ES-I3 (cell line): ENCODE results near the gene RHOC.
"Not testable (repeated sequence)": the region's sequence is repeated elsewhere in the genome, so short reads cannot be mapped to it uniquely, and the experiment has no call there.

ENCODE experiments used
- H3K36me3 ChIP-seq: 2 replicates; pipeline ENCODE4 v1.6.1; 2013; ENCODE audit warnings: mild to moderate bottlenecking, low read length, control low read depth, moderate library complexity; ENCODE audit not compliant: insufficient read depth
- H3K4me1 ChIP-seq: 2 replicates; pipeline ENCODE4 v1.6.1; 2013; ENCODE audit warnings: mild to moderate bottlenecking, control low read depth, low read length; ENCODE audit not compliant: insufficient read depth
- H3K9ac ChIP-seq: 2 replicates; pipeline ENCODE4 v1.6.1; 2013; ENCODE audit warnings: low read depth, mild to moderate bottlenecking, low read length, moderate library complexity
- H3K9me3 ChIP-seq: 2 replicates; pipeline ENCODE4 v1.6.1; 2013; ENCODE audit warnings: mild to moderate bottlenecking, low read length, moderate library complexity; ENCODE audit not compliant: control insufficient read depth, insufficient read depth

Gene RHOC

DNA sequence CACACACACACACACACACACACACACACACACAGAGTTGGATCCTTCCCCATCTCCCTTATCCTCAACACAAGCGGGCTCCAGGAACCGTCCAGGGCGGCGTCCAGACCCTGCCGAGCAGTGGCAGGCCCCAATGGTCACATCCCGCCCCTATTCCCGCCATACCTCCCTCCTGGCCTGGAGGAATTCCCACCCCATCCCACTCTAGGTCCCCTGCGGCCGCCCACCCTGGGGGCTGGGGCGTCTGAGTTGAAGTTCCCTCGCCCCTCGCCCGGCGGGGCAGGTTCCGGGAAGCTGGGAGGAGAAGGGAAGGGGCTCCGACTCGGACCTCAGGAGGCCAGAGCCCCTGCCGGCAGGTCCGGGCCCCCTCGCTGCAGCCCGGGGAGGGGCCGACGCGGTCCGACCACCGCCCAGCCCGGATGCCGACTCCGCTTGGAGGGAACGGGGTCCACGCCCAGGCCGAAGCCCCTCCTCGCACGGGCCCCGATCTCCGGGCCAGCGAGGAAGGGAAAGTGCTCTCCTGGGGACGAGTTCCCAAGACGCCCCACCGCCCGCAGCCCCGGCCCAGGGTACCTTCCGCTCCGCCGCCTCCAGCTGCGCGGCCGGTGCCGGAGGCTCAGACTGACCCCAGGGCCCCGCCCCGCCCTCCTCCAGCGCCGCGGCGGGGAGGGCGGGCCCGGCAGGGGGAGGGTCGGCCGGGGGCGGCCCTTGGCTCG, at the start of gene RHOC:
Gene RHOC, minus strand, starts transcription at position 623 of the 716 bp plus-strand sequence. CDS start 3,328 bp downstream, outside the sequence.
- H3K36me3 ChIP-seq, result no peaks in the 10 kb centered on the region; the same call in 1 of the 2 replicates
- peak within 1 kb of the TSS; percentile 63; the same call in 1 of the 2 replicates for H3K9ac ChIP-seq
- H3K4me1 ChIP-seq, result peaks cover 29% of the 10 kb centered on the region
- no peaks in the 10 kb centered on the region for H3K9me3 ChIP-seq

DNA sequence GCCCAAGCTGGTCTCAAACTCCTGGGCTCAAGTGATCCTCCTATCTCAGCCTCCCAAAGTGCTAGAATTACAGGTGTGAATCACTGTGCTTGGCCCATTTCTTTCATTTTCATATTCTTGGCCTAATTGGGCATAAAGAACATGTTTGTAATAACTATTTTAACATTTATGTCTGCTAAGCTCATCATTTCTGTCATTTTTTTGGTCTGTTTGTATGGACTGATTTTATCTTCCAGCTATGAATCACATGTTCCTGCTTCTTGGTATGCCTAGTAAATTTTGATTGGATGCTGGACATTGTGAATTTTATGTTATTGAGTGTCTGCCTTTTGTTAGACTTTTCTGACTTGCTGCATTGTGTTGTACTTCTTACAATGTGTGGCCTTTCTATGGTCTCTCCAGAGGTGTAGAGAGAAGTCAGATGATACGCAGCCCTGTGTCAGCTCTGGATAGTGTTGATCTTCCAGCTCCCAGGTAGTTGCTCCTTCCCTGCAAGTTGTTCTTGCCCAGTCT, 47.2 kb upstream of the RHOC start:
- H3K36me3 ChIP-seq, result no peaks in the 10 kb centered on the region
- no peaks in the 10 kb centered on the region for H3K9me3 ChIP-seq
- H3K9ac ChIP-seq, result no peak overlapping the region

DNA sequence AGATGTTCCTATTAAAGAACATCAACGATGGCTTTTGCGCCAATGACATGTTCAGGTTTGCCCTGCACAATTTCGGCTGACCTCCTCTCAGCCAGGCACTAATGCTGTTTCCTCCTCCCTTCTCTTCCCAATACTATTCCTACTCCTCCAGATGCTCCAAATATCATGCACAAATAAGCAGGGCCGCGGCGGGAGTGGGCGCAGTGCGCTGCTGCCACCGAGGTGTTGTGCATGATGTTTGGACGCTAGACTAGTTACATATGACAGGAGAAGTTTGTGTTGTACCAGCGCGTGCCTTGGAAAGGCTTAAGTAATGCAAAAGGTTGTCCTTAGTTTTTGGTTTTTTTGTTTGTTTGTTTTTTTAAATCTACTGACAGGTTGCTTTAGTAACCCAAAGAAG, 41.5 kb upstream of the RHOC start:
- Histone ChIP-seq H3K9me3 (no peaks in the 10 kb centered on the region), H3K36me3 (no peaks in the 10 kb centered on the region), H3K9ac (no peak overlapping the region), H3K4me1 (no peaks in the 10 kb centered on the region)

More for the DNA sequence above, 47.2 kb upstream of the RHOC start:
- peaks cover 5% of the 10 kb centered on the region; the same call in 1 of the 2 replicates for H3K4me1 ChIP-seq

DNA sequence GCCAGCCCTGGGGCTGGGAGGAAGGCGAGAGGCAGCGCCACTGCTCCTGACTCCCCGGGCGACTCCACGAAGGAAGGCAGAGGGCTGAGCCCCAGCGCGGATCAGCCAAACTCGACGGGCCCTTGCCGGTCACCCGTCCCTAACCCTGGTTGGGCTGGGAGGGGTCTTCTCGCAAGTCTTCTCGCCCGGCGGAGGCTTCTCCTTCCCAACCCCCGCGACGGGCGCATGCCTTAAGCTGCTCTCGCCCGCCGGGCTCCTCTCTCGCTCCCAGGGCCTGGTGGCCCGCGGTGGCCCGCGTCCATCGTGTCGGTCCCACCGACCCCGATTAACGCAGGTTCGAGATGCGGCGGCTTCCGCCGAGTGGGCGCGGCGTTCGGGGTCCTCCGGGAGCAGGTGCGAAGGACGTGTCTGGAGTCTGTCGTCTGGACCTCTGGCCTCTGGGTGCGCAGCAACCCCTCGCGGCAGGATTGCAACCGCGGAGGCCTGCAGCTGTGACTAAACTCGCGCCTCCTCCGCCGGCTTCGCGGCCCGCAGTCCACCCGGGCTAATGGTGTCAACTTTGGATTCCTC, 37.2 kb upstream of the RHOC start:
- peak overlapping the region; percentile 30; the same call in 1 of the 2 replicates for H3K9ac ChIP-seq
- H3K4me1 ChIP-seq, result no peaks in the 10 kb centered on the region
- no peaks in the 10 kb centered on the region for H3K9me3 ChIP-seq
- no peaks in the 10 kb centered on the region for H3K36me3 ChIP-seq

DNA sequence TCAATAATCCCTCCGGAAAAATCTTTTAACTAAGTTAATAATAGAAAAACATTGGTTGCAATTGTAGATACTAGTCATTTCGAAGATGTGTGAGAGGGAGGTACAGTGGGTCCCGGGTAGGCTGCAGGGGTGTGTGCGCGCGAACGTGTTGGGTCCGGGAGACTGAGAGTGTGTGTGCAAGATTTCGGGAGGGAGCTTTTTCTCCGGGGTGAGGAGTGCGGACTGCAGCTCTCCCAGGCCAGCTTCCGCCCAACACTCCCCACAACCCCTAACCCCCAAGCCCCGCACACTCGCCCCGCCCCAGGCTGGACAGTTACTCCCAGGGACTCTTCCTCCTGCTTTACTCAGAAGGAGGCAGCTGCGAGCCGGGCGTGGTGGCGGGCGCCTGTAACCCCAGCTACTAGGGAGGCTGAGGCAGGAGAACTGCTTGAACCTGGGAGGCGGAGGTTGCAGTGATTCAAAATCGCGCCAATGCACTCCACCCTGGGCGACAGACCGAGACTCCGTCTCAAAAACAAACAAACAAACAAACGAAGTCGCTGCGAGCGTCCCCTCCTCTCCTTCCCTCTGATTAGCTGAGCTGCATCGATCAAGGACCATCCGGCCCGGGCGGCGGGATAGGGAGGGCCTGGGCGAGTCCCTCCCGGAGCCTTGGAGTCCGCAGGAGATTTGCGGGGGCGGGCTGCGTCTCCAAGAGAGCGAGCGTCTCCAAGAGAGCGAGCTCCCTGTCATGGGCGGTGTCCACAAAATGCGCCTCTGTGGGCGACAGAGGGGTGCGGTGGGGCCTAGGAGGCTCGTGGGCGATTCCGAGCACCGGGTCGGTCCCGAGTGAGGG, 36.5 kb upstream of the RHOC start:
- H3K9me3 ChIP-seq, result no peaks in the 10 kb centered on the region
- no peaks in the 10 kb centered on the region for H3K4me1 ChIP-seq
- peak overlapping the region; percentile 30; the same call in 1 of the 2 replicates for H3K9ac ChIP-seq
- H3K36me3 ChIP-seq, result no peaks in the 10 kb centered on the region

DNA sequence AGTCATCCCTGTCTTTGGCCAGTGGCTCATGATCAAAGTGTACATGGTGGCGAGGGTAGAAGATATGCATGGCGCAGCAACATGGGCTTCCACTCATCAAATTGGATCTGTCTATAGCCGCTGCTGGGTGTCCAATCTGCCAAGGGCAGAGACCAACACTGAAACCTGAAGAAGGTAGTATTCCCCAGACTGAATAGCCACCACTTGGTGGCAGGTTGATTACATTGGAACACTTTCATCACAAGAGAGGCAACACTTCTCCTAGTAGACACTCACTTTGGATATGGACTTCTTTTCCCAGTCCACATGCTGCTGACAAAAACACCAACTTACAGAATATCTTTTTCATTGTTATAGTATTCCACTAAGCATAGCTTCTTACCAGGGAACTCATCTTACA, 30.6 kb upstream of the RHOC start:
- H3K4me1 ChIP-seq, result no peaks in the 10 kb centered on the region; the same call in 1 of the 2 replicates
- H3K36me3 ChIP-seq, result no peaks in the 10 kb centered on the region
- no peak overlapping the region for H3K9ac ChIP-seq
- H3K9me3 ChIP-seq, result no peaks in the 10 kb centered on the region

DNA sequence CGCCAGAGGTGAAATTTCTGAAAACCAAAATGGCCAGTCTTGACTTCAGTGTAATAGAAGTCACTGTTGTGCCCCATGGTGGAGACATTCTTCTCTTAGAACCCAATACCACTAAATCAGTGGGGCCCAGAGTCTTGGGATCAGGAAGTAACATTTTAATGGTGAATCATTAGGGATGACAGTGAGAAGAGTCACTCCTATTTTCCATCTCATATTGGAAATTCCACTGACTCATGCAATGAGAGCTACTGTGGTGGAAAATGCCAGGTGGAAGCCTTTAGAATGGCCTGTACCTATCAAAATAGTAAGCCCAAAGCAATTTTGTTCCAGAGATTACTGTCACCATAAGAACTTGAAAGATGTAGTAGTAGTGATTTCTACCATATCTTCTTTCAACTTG, 28.8 kb upstream of the RHOC start:
- Histone ChIP-seq H3K4me1 (no peaks in the 10 kb centered on the region; the same call in 1 of the 2 replicates), H3K36me3 (no peaks in the 10 kb centered on the region), H3K9me3 (no peaks in the 10 kb centered on the region), H3K9ac (no peak overlapping the region)

DNA sequence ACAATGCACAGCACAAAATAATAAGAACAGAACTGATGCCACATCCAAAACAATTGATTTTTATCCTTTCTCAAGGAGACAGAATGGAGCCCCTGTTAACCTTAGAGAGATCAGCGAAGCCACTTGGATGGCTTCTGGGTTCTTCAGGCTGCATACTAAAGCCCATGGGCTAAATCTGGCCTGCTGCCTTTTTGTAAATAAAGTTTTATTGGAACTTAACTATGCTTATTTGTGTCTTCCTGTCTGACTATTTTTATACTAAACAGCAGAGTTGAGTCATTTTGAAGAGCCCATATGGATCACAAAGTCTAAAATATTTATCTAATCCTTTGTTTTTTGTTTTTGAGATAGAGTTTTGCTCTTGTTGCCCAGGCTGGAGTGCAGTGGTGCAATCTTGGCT, 24.5 kb upstream of the RHOC start:
- Histone ChIP-seq H3K36me3 (no peaks in the 10 kb centered on the region), H3K9me3 (no peaks in the 10 kb centered on the region), H3K9ac (no peak overlapping the region), H3K4me1 (0 out of 2 replicates have a peak, but pooled peaks cover 3% of the 10 kb centered on the region)

DNA sequence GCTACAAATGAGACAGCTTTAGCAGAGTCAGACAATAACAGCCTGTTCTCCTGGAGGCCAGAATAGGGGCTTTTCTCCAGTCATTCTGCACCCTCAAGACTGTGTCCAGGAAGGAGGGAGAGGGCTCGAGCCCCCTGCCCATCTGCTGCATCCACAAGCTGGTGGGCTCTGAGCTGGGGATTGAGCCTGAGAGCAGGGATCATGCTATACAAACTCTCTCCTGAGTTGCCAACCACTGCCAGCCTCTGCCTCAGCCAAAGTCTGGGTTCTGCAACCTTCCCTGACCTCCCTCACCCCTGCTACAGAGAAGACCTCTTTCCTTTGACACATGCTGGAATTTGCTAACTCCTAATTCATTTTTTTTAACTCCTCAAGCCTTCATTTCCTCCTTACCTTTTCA, 23.0 kb upstream of the RHOC start:
- no peak overlapping the region for H3K9ac ChIP-seq
- no peaks in the 10 kb centered on the region for H3K36me3 ChIP-seq
- no peaks in the 10 kb centered on the region for H3K9me3 ChIP-seq
- H3K4me1 ChIP-seq, result 0 out of 2 replicates have a peak, but pooled peaks cover 3% of the 10 kb centered on the region

DNA sequence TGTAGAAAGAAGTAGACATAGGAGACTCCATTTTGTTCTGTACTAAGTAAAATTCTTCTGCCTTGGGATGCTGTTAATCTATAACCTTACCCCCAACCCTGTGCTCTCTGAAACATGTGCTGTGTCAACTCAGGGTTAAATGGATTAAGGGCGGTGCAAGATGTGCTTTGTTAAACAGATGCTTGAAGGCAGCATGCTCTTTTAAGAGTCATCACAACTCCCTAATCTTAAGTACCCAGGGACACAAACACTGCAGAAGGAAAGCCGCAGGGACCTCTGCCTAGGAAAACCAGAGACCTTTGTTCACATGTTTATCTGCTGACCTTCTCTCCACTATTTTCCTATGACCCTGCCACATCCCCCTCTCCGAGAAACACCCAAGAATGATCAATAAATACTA, 22.1 kb upstream of the RHOC start:
- not testable (repeated sequence) for H3K9ac ChIP-seq, H3K4me1 ChIP-seq, H3K9me3 ChIP-seq, H3K36me3 ChIP-seq

DNA sequence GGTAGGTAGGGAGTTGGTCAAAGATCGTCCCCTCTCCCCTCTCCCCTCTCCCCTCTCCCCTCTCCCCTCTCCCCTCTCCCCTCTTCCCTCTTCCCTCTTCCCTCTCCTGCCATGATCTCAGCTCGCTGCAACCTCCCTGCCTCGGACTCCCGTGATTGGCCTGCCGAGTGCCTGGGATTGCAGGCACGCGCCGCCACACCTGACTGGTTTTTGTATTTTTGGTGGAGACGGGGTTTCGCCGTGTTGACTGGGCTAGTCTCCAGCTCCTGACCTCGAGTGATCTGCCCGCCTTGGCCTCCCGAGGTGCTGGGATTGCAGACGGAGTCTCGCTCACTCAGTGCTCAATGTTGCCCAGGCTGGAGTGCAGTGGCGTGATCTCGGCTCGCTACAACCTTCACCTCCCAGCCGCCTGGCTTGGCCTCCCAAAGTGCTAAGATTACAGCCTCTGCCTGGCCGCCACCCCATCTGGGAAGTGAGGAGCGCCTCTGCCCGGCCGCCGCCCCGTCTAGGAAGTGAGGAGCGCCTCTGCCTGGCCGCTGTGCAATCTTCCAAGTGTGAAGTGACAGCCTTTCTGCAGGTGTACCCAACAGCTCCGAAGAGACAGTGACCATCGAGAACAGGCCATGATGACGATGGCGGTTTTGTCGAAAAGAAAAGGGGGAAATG, 21.5 kb upstream of the RHOC start:
- H3K4me1 ChIP-seq, H3K9me3 ChIP-seq, H3K9ac ChIP-seq: not testable (repeated sequence)

DNA sequence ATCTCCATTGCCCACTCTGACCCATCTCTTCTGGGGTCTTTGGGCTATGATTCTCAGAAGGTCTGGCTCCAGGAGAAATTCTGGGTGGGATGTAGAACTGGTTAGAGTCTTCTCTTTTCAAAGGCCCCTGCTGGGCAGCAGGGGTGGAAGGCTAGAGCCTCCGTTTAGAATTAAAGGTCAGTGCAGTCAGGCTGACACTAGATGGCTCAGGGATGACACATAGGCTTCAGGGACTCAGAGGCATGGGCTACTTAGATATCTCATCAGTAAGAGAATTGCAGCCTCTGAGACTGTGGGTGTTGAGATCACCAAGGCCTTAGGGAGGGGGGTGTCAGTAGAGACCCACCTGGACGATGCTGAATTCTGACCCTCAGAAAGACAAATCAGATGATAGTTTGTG, 20.8 kb upstream of the RHOC start:
- H3K9ac ChIP-seq, result no peak overlapping the region
- no peaks in the 10 kb centered on the region for H3K9me3 ChIP-seq
- peaks cover 8% of the 10 kb centered on the region for H3K4me1 ChIP-seq
- no peaks in the 10 kb centered on the region for H3K36me3 ChIP-seq

More for the DNA sequence above, 21.5 kb upstream of the RHOC start:
- H3K36me3 ChIP-seq, result not testable (repeated sequence)

DNA sequence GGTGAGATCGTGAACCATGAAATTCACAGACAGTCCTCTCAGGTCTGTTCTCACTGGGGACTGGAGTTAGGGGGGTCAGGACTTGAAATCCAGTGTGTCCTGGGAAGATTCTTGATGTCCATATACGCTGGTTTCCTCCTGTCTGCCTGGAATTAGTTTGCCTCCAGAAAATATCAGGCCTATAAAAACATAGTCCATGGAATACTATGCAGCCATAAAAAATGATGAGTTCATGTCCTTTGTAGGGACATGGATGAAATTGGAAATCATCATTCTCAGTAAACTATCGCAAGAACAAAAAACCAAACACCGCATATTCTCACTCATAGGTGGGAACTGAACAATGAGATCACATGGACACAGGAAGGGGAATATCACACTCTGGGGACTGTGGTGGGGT, 17.3 kb upstream of the RHOC start:
- not testable (repeated sequence) for H3K9ac ChIP-seq, H3K36me3 ChIP-seq, H3K4me1 ChIP-seq, H3K9me3 ChIP-seq

DNA sequence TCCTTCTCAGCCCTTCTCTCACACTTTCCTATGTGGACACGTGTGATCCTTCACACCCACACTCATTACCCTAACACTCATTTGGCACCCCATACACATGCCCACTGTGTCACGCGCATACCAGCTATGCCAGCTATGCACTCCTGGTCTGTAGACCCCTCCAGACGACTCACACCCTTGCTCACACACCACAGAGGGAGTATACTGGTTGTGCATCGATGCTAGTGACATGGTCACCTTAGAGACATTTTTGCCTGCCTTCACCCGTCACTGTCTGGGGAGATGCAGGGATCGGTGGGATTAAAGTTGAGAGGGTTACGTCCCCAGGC, 16.5 kb upstream of the RHOC start:
- no peak overlapping the region; the same call in 1 of the 2 replicates for H3K9ac ChIP-seq
- H3K4me1 ChIP-seq, result peaks cover 5% of the 10 kb centered on the region
- H3K9me3 ChIP-seq, result no peaks in the 10 kb centered on the region
- no peaks in the 10 kb centered on the region for H3K36me3 ChIP-seq
